Umbilical cord (tissue), 2 donors: ENCODE results near the gene SETSIP. TPM values are rescaled to one million over a fixed set of nuclear protein-coding genes. Genes with fewer than 3 reads are reported as not detected.
"Not testable (repeated sequence)": the region's sequence is repeated elsewhere in the genome, so short reads cannot be mapped to it uniquely, and the experiment has no call there.

ENCODE experiments used
- DNase-seq: peaks from one replicate; pipeline ENCODE4 v3.0.0-alpha.2; 2015; ENCODE audit warnings: low spot score
- total RNA-seq: library from RNA; depleted of rRNA; stranded (reverse); fragments of >200 nt; gene quantifications from one replicate; pipeline ENCODE4 v1.2.3, GENCODE V29; 2014; ENCODE audit warnings: low replicate concordance; ENCODE audit not compliant: insufficient read depth

SETSIP gene
- total RNA-seq, 1 donor from 2014 or later, result not detected

GRCh38 chr1:92051948-92052347, 23.3 kb downstream of the SETSIP start:
- no peak for DNase-seq

DNA sequence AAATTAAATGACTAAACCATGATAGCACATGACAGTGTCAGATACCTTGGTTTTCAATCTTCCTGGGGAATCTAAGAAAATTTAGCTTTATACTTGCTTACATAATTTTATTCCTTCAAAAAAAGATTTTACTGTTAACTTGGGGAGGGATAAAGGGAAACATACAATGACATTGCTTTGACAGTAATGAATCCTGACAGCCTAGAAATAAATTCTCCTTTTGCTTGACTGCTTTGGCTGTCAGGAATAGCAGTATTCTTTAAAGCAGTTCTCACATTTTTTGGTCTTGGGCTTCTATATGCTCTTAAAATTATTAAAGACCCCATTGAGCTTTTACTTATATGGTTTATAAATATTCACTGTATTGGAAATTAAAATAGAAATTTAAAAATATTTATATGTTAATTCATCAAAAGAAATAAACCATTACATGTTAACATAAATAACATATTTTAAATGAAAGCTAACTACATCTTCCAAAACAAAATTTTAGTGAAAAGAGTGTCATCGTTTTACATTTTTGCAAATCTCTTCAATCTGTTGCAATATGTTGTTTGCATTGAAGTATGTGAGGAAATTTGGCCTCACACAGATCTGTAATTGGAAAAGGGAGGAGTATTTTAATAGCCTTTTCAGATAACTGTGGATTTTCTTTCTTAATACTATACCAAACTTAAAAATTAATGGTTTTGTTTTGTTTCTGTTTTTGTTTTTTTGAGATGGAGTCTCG, 29.3 kb downstream of the SETSIP start:
- DNase-seq, result no peak

DNA sequence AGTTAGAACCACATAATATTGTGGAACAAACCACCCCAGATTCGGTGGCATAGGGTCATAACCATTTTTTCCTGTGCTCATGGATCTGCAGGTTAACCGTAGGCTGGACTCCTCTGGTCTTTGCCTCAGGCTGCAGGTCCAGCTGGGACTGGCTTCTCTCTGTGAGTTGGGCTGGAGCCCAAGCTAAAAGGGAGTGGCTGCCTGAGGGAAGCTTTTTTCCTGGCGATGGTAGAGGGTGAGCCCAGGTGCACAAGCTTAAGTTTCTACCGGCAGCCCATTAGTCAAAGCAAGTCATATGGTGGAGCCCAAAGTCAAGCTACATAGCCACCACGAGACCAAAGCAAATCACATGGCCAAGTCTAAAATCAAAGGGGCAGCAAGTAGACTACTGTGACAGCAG, 31.6 kb downstream of the SETSIP start:
- DNase-seq, result no peak

DNA sequence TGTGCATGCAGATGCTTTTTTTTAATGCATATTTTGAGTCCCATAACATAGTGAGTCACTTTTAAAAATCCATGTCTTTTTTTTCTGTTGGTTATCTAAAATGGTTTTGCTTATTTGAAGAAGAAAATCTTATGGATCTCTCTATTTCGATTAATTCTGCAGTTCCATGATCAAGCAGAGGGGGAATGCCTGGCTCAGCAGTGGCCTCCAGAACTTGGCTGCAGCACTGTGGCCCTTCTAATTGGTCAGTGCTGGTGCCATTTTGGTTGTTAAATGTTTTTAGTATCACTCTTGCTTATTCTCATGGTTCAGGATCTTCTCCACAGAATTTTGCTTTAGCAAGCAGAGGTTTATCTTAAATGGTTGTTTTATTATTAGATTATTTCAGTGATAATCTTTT, 34.2 kb downstream of the SETSIP start:
- no peak for DNase-seq

DNA sequence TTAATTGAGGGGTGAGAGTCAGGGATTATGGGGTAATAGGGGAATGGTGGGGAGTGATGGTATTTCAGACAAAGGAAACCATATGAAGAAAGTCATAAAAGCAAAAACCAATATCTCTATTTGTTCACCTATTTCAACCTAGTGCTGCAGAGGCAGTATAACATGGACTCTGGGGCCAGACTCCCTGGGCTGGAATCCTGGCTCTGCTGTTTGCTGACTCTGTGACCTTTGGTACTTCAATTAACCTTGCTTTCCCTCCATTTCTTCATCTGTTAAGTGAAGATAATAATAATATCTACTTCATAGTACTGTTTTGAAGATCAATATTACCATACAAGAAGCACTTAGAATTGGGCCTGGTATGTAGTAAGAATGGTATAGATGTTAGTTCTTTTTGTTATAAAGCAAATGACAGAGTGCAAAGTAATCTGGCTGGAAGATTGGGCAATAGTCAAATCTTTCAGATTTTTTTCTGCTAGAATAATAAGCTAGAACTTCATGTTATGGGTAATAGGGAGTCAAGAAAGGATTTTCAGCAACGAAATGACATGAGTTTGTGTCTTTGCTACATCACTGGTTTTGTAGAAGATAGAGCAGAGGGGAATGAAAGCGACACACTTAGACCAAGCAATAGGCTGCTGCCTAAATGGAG, 36.4 kb downstream of the SETSIP start:
- DNase-seq, result no peak

- peak; percentile 69 for DNase-seq
Observed at GRCh38 chr1:92037400-92037799, 37.8 kb downstream of the SETSIP start.

DNA sequence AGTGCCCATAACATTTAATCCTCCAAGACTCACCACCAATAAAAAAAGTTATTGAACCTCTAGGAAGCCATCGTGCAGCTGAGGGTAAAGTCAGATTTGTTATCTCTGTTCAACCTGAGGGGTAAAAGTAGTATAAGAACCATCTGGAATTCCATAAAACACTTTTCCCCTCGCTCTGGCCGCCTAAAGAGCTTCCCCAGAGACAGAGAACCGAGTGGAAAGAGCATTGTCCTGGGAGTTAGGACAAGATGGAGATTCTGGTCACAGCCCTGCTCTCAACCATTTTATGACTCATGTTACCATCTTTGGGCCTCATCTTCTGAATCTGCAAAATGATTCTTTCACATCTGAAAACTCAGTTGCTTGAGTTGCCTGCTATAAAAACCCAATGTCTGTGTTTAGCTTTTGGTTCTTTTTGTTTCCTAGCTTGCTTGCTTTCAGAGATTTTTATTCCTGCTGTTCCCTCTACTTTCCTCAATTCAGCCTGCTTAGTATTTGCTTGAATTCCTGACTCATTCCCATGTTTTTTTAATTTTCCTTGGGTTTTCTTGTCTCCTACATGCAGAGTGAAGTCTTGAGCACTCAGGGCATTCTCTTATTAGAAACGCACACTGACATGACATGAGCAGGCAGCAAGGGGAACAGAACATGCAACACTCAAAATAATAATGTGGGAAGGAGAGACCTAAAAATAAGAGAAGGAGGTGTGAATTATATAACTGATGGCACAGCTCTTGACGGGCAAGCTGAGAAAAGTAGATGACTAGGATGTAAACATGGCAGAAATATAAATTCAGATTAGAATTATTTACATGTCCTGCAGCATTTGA, 43.7 kb downstream of the SETSIP start:
- DNase-seq, result no peak

GRCh38 chr1:92030656-92031107, 44.5 kb downstream of the SETSIP start:
- no peak for DNase-seq

DNA sequence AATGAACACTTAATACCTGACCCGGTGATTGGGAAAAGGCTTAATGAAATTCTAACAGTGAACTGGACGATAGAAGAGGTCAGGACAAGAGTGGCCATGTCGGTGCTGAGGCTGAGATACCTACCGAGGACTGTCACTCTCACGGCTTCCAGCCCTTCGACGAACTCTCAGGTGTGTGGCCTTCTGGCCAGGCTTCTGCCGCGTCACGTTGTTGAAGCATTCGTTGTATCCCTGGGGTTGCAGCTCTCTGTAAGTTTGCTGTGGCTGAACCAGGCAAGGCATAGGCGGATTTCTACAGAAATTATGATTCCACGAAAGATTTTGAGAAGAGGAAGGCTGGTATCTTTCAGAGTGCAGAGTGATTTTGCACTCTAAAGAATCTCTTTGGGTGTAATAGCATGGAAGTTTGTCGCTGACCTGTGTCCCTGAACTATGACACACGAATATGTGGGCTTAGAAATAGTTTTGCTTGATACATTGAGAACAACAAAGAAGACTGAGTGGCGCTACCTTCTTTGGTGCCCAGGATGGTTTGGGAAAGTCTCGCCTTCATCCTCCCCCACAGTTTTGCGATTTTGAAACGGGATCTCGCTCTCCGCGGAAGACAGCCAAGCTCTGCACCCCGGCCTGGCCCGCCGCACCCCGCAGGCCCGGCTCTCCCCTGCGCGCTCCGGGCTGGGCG, 45.8 kb downstream of the SETSIP start:
- no peak for DNase-seq

DNA sequence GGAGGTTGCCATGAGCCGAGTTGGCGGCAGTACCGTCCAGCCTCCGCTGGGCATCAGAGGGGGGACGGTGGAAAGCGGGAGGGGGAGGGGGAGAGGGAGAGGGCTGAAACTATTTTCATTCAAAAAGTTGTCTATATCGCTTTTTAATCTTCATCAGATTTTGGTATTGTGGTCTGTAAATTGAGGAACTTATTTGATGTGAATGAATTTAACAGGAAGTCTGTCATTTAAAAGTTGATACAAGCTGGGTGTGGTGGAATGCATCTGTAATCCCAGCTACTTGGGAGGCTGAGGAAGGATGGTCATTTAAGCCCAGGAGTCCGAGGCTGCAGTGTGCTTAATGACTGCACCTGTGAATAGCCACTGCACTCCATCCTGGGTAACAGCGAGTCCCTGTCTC, 48.4 kb downstream of the SETSIP start:
- no peak for DNase-seq

GRCh38 chr1:92026042-92026441, 49.2 kb downstream of the SETSIP start:
- not testable (repeated sequence) for DNase-seq

Other genes with a start within 250 kb of the SETSIP start
- 24.1 TPM for gene TGFBR3, start 189.3 kb downstream of the SETSIP start, total RNA-seq
- not detected for gene BRDT, start 126.0 kb downstream of the SETSIP start, total RNA-seq
- 1.4 TPM for gene EPHX4, start 45.4 kb downstream of the SETSIP start, total RNA-seq
- 13.2 TPM for gene BTBD8, start 4.9 kb upstream of the SETSIP start, total RNA-seq
- not detected for gene C1orf146, start 142.5 kb upstream of the SETSIP start, total RNA-seq
- gene GLMN, start 223.6 kb upstream of the SETSIP start, total RNA-seq, result 24.8 TPM
- gene RPAP2, start 223.6 kb upstream of the SETSIP start, total RNA-seq, result 13.2 TPM